IPS-11a (cell line): Measurements from ENCODE around the gene TEAD3.

Experiments used
- H3K4me3 ChIP-seq: one replicate; pipeline ENCODE4 v1.5.1; 2013; ENCODE audit warnings: low read depth, low read length, control low read depth

The TEAD3 gene

GRCh38 chr6:35492974-35493284, 4.0 kb downstream of the TEAD3 start:
- H3K4me3 ChIP-seq, result no peak overlapping the region

- no peak overlapping the region for H3K4me3 ChIP-seq
These were observed 4.5 kb downstream of the TEAD3 start for GRCh38 chr6:35492258-35492973.

- H3K4me3 ChIP-seq, result no peak overlapping the region
These were observed 5.2 kb downstream of the TEAD3 start for GRCh38 chr6:35491558-35492257.

- no peak overlapping the region for H3K4me3 ChIP-seq
These were observed 5.9 kb downstream of the TEAD3 start for GRCh38 chr6:35490821-35491557.

GRCh38 chr6:35489995-35490791, 6.7 kb downstream of the TEAD3 start:
- no peak overlapping the region for H3K4me3 ChIP-seq

GRCh38 chr6:35489066-35489465, 7.8 kb downstream of the TEAD3 start:
- H3K4me3 ChIP-seq, result no peak overlapping the region

GRCh38 chr6:35488517-35488862, 8.4 kb downstream of the TEAD3 start:
- no peak overlapping the region for H3K4me3 ChIP-seq

GRCh38 chr6:35487658-35488516, 9.0 kb downstream of the TEAD3 start:
- H3K4me3 ChIP-seq, result no peak overlapping the region

GRCh38 chr6:35486005-35486925, 10.6 kb downstream of the TEAD3 start:
- H3K4me3 ChIP-seq, result peak overlapping the region; percentile 13

GRCh38 chr6:35485402-35485877, 11.4 kb downstream of the TEAD3 start:
- H3K4me3 ChIP-seq, result no peak overlapping the region

- H3K4me3 ChIP-seq, result no peak overlapping the region
These were observed 11.9 kb downstream of the TEAD3 start for GRCh38 chr6:35484921-35485392.

GRCh38 chr6:35483893-35484645, 12.8 kb downstream of the TEAD3 start:
- H3K4me3 ChIP-seq, result no peak overlapping the region

- H3K4me3 ChIP-seq, result no peak overlapping the region
These were observed 13.4 kb downstream of the TEAD3 start for GRCh38 chr6:35483490-35483889.

GRCh38 chr6:35483062-35483461, 13.8 kb downstream of the TEAD3 start:
- no peak overlapping the region for H3K4me3 ChIP-seq

- H3K4me3 ChIP-seq, result no peak overlapping the region
These were observed 15.7 kb downstream of the TEAD3 start for GRCh38 chr6:35481226-35481625.

- no peak overlapping the region for H3K4me3 ChIP-seq
These were observed 16.7 kb downstream of the TEAD3 start for GRCh38 chr6:35480176-35480575.

GRCh38 chr6:35478259-35478658, 18.6 kb downstream of the TEAD3 start:
- no peak overlapping the region for H3K4me3 ChIP-seq

- no peak overlapping the region for H3K4me3 ChIP-seq
These were observed 19.2 kb downstream of the TEAD3 start for GRCh38 chr6:35477551-35478179.
